Adrenal gland (tissue), 5 donors: Measurements from ENCODE around the gene MPDZ.

ENCODE experiments used
- POLR2A ChIP-seq, 2 donors: fragments of 450-650 bp; IDR thresholded peaks; one replicate each; pipeline ENCODE4 v1.6.1; 2017; ENCODE audit warnings: antibody characterized with exemption in 2 of 2, mild to moderate bottlenecking in 2 of 2, moderate library complexity in 1 of 2
- TF ChIP-seq, protein P1 (sequence below), 6 experiments: fragments of 450-650 bp in 4 of 6; fragments of 200-600 bp in 2 of 6; sonication (generic) in 1 of 6; IDR thresholded peaks; 1 replicate in 5 of 6; 2 replicates in 1 of 6; pipeline versions ENCODE4 v1.5.1 to v1.8.0; 2016 to 2021; ENCODE audit warnings: antibody characterized with exemption in 6 of 6, mild to moderate bottlenecking in 2 of 6, moderate library complexity in 1 of 6
- donor health status: DM: no; HTN: no; CAD: no.

DNA sequence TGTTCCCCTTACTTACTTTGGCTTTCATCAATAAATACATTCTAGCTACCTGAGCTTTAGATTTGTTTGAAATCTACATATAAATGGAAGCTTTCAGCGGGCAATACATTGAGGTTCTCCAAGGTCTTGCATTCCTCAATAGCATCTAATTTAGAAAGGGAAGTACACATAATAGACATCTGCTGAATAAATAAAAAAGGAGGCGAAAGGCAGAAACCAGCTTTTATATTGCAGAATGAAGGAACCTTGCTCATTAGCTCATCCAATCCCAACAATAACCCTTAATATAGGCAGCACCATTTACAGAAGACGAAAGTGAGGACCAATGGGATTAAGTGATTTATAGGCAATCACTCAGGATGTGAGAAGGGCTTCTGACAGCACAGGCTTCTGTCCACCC is 147.5 kb downstream of the MPDZ start:
- TF ChIP-seq POLR2A (IDR thresholded peaks at IDR 0.05): no peak
- TF ChIP-seq, protein P1, sequence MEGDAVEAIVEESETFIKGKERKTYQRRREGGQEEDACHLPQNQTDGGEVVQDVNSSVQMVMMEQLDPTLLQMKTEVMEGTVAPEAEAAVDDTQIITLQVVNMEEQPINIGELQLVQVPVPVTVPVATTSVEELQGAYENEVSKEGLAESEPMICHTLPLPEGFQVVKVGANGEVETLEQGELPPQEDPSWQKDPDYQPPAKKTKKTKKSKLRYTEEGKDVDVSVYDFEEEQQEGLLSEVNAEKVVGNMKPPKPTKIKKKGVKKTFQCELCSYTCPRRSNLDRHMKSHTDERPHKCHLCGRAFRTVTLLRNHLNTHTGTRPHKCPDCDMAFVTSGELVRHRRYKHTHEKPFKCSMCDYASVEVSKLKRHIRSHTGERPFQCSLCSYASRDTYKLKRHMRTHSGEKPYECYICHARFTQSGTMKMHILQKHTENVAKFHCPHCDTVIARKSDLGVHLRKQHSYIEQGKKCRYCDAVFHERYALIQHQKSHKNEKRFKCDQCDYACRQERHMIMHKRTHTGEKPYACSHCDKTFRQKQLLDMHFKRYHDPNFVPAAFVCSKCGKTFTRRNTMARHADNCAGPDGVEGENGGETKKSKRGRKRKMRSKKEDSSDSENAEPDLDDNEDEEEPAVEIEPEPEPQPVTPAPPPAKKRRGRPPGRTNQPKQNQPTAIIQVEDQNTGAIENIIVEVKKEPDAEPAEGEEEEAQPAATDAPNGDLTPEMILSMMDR (IDR thresholded peaks at IDR 0.05): no peak
